Stimulated activated CD4-positive, alpha-beta T cell treated with anti-CD3 and anti-CD28 coated beads, Interleukin-1b, Interleukin-23, amount 100 ng/mL, for 1 hour (primary cell): Measurements from ENCODE around the gene KIF5A.

ENCODE experiments used
- DNase-seq, 2 donors: peaks; one replicate each; pipeline ENCODE4 v3.0.0-alpha.2; 2020; ENCODE audit warnings: low read depth in 2 of 2

KIF5A gene

GRCh38 chr12:57520053-57520818 lies 29.6 kb upstream of the KIF5A start, which contains the start of gene DDIT3:
TSS of gene DDIT3 (minus strand) at chr12:57520514. CDS start at chr12:57517406, 3,108 bp downstream.
- peak; percentile 98 to 100 for DNase-seq

GRCh38 chr12:57521525-57522010 lies 28.3 kb upstream of the KIF5A start:
- no peak for DNase-seq

- DNase-seq = peak; percentile 77 to 86
These were observed 27.6 kb upstream of the KIF5A start, which contains the start of gene MBD6 for GRCh38 chr12:57522011-57522886. TSS of gene MBD6 (plus strand) at chr12:57522824. CDS start at chr12:57524304, 1,480 bp downstream.

- DNase-seq = no peak
These were observed 26.7 kb upstream of the KIF5A start for GRCh38 chr12:57522887-57523705.

GRCh38 chr12:57523706-57524614 lies 25.9 kb upstream of the KIF5A start:
- DNase-seq = no peak

GRCh38 chr12:57524814-57525614 lies 24.8 kb upstream of the KIF5A start:
- no peak for DNase-seq

- no peak for DNase-seq
These were observed 24.0 kb upstream of the KIF5A start for GRCh38 chr12:57525615-57526383.

- DNase-seq = no peak
These were observed 23.2 kb upstream of the KIF5A start for GRCh38 chr12:57526477-57527126.

GRCh38 chr12:57527184-57527583 lies 22.7 kb upstream of the KIF5A start:
- no peak for DNase-seq

- DNase-seq = no peak
These were observed 21.7 kb upstream of the KIF5A start for GRCh38 chr12:57528176-57528575.

GRCh38 chr12:57528831-57529555 lies 20.9 kb upstream of the KIF5A start:
- no peak for DNase-seq

GRCh38 chr12:57529831-57530230 lies 20.0 kb upstream of the KIF5A start:
- DNase-seq = no peak

- no peak for DNase-seq
These were observed 19.3 kb upstream of the KIF5A start for GRCh38 chr12:57530396-57531142.

- no peak for DNase-seq
These were observed 18.0 kb upstream of the KIF5A start for GRCh38 chr12:57531836-57532235.

GRCh38 chr12:57533108-57533507 lies 16.7 kb upstream of the KIF5A start:
- DNase-seq = no peak

- no peak for DNase-seq
These were observed 15.6 kb upstream of the KIF5A start for GRCh38 chr12:57534250-57534649.

- DNase-seq = no peak
These were observed 14.8 kb upstream of the KIF5A start for GRCh38 chr12:57534991-57535543.
